Spleen (tissue), 7 donors: ENCODE results near the gene CLCN7.

Source experiments
- CTCF ChIP-seq, 11 experiments: fragments of 200-600 bp in 7 of 11; fragments of 450-650 bp in 4 of 11; sonication (generic) in 4 of 11; IDR thresholded peaks in 8 of 11; conservative IDR thresholded peaks in 3 of 11; 1 replicate in 7 of 11; 2 replicates in 4 of 11; pipeline versions ENCODE4 v1.4.0 to v1.8.0; 2016 to 2021; ENCODE audit warnings: antibody characterized with exemption in 11 of 11, inconsistent platforms in 4 of 11, mild to moderate bottlenecking in 1 of 11
- POLR2A ChIP-seq, 3 donors: fragments of 450-650 bp; IDR thresholded peaks; one replicate each; pipeline ENCODE4 v1.5.1; 2017; ENCODE audit warnings: antibody characterized with exemption in 3 of 3, mild to moderate bottlenecking in 1 of 3
- POLR2AphosphoS5 ChIP-seq, 3 donors: sonication (generic); formaldehyde crosslinking; IDR thresholded peaks; one replicate each; pipeline ENCODE4 v1.5.1; 2017; ENCODE audit warnings: antibody characterized with exemption in 3 of 3
- donor health status: DM: no; HTN: no; CAD: no; lungs with moderate emphysema.
- donor health status: DM: no; HTN: no; CAD: no.
- donor health status: DM: no; HTN: no; CAD: no.

- TF ChIP-seq POLR2A (IDR thresholded peaks at IDR 0.05), result no peak
- TF ChIP-seq CTCF (IDR thresholded peaks at IDR 0.05 in 8 of 11, conservative IDR thresholded peaks at IDR 0.05 in 3 of 11), result no peak
- peak in 2 of 3 donors; percentile 44 to 70 for TF ChIP-seq POLR2AphosphoS5 (IDR thresholded peaks at IDR 0.05)
These were observed 5.1 kb downstream of the CLCN7 start for GRCh38 chr16:1469693-1470201.
